IPS-18c (cell line): Measurements from ENCODE around the gene BAIAP2.

Experiments used
- H3K4me3 ChIP-seq: 2 replicates; pipeline ENCODE4 v1.7.0; 2013; ENCODE audit warnings: low read depth, mild to moderate bottlenecking, low read length, moderate library complexity; ENCODE audit not compliant: insufficient read depth
- H3K9me3 ChIP-seq: one replicate; pipeline ENCODE4 v1.6.1; 2013; ENCODE audit warnings: mild to moderate bottlenecking, low read length, moderate library complexity; ENCODE audit not compliant: control insufficient read depth, insufficient read depth

The BAIAP2 gene

DNA sequence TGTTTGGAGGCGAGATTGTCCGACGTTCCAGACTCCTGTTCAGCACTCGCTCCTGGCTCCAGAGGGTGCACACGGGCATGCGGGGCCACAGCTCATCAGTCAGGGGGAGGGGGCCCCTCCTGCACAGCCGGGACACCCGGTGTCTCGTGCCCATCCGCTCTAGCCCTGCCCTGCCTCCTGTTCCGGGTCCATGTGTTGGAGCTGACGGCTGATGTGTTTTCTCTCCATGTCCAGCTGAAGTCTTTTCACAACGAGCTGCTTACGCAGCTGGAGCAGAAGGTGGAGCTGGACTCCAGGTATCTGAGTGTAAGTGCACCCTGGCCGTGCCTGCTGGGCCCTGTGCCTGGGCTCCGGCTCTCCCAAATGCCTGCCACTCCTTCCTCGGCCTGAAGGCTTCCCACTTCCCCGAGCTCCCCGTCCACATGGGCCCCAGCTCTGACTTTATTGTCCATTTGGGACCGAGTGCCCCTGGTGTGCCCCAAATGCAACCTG is 50.5 kb downstream of the BAIAP2 start:
- no peaks in the 10 kb centered on the region for H3K9me3 ChIP-seq

DNA sequence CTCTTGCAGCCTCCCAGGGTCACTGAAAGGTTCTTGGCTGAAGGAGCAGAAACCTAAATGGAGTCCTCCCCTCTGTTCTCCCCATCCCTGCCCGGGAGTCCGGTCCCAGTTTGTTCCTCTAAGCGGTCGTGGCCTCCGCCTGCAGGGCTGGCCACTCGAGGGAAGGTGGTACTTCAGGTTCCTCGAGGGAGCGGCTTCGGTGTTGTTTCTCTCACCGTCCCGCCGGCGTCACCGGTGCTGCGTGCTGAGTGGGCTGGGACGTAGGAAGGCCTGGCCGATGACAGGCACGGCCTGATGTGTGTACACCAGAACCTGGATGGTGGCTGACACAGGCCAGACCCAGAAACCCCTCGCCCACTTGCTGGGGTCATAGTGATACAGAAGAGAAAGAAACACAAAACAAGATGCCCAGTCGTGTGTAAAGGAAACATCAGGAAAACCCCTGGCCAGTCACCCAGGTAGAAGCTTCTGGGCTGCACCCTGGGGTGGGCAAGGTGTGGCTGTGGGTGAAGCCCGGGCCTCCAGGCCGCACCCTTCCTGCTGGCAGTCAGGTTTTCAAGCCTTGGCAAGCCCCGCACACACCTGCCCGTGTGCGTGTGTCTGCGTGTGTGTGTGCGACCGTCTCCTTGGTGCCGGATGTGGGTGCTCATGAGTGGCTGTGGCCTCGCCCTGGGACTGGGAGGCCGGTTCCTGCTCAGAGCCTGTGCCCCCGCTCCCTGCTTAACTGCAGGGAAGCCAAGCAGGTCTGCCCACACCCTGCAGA is 52.0 kb downstream of the BAIAP2 start:
- Histone ChIP-seq H3K4me3 (no peak overlapping the region), H3K9me3 (no peaks in the 10 kb centered on the region)

More for the DNA sequence above, 50.5 kb downstream of the BAIAP2 start:
- H3K4me3 ChIP-seq: no peak overlapping the region

DNA sequence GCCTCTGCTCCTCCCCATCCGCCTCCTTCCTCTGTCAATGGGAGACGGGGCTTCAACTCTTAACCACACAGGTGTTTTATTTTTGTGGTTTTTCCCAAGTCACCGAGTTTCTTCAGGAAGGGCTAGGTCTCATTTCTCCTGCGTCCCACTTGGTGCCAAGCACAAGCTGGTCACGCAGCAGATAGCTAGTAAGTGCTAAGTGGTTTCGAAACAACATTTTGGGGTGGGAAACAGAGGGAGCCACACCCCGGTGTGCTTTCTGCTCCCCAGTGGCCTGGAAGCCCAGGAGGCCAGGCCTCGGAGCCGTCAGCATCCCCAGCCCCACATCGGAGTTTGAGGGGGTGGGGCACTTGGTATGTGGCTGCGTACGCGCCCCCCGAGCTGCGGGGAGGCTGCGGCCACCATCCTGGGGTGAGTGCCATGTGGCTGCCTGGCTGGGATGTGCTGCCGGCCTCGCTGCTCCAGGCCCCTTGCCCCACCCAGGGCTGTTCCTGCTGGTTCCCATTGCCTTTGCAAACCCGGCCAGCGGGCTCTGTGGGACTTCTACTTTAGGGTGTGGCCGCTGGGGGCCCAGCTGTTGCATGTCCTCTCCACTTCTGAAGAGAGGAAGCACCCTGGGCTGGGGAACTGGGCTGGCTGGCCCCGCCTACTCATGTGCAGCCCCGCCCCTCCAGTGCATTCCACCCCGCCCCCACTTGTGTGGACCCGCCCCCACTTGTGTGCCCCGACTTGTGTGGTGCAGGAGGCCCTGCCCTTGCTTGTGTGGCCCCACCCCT is 55.6 kb downstream of the BAIAP2 start:
- Histone ChIP-seq H3K4me3 (no peak overlapping the region), H3K9me3 (no peaks in the 10 kb centered on the region)

DNA sequence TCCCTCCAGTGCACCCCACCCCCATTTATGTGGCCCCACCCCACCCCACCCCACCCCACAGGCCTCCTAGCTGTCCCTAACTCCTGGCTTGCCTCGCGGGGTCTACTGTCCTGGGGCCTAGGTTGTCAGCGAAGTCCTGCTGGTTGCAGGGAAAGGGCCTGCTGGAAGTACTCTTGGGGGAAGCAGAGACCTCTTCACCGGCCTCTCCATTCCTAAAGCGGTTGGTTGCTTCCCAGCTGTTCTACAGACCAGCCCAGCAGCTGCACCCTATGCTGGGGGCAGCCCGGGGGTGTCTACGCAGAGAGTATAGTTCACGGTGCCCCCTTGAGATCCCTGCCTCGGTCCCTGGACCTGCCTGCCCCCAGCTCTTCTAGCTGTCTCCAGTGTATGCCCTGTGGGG is 56.2 kb downstream of the BAIAP2 start:
- Histone ChIP-seq H3K4me3 (no peak overlapping the region), H3K9me3 (no peaks in the 10 kb centered on the region)

DNA sequence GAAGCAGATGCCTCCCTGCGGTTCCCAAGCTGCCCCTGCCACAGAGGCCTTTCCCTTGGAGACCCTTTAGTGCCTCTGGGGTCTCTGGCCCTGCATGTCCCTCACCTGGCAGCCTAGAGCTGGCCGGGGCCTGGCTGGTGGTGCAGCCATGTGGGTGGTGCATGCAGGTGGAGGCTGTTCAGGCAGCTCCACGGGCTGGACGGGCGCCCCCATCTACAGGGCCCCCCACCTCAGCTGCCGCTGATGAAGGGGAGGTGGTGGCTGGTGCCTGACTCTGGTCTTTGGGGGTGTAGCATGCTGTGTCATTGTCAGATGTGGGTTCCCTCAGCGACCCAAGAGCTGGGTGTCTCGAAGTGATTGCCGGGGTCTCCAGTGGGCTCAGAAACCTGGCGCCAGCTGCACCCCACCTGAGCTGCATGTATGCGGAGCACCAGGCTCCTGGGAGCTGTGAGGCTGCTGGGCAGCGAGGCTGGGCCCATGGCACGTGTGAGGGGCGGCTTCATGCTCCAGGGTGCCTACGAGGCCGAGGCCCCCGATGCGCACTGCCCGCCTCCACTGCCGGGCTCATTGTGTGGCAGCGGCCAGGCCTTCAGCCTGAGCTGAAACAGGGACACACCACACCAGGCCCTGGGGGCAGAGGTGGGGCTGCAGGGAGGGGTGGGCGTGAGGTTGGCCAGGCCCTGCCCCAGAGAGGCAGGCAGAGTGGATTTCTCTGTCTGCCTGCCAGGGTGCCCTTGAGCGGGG is 57.0 kb downstream of the BAIAP2 start:
- no peak overlapping the region for H3K4me3 ChIP-seq
- no peaks in the 10 kb centered on the region for H3K9me3 ChIP-seq

DNA sequence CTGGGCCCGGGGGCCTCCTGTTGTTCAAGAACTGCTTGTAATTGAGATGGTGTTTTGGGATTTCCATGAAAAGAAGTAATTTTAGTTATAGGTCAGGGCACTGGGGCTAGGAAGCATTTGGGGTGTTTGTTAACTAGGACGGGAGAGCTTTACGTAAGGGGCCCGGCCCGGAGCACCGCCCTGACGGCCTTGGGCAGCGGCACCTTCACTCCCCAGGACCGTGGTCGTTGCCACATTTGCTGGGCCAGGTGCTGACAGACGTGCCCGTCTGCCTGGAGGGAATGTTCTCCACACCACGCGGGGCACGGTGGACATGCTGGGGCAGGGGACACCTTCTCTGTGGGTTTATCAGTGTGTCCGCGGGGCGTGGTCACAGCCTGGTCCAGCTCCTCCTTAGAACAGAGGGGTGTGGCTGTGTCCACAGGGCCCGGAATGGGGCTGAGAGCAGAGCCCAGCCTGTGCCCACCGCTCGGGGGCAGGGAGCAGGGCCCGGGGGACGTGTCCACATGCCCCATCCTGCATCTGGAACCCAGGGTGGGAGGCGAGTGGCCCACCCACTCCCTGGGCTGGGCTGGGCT is 57.7 kb downstream of the BAIAP2 start:
- Histone ChIP-seq H3K4me3 (no peak overlapping the region), H3K9me3 (no peaks in the 10 kb centered on the region)

DNA sequence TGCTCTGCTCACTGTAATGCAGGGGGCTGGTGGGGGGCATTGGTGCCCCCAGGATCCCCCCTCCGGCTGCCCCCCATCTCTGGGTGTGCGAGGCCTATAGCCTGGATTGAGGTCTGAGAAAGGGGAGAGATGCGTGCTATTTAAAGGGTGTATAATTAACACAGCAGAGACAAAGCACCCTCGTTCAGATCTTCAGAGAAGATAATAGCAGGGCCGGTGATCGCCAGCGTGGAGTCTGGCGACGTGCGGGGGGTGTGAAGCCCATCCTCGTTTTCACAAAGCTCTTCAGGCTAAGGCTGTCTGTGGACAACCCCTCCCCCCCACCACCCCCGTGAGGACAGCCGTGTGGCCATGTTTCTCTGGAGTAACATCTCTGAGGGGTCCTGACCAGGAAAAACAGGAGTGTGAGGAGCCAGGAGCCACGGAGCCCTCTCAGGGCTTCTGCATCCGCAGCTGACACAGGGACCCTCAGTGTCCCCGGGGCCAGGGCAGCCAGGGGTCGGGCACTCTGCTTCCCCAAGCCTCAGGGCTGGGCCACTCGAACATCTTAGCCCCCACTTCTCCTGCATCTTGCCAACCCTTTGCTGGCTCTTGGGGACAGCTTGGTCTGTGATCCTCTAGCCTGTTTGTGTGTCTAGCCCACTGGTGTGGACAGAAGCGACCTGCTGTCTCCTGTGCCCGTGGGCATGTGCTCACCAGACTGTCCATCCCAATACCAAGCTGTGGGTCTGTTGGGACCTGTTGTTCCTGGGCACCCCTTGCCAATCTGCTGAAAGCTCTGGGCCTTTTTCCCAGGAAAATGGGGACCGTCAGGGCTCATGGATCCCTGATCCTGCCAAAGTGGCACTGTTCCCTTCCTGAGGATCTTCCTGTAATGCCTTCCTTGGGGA is 58.9 kb downstream of the BAIAP2 start:
- no peak overlapping the region for H3K4me3 ChIP-seq
- H3K9me3 ChIP-seq: no peaks in the 10 kb centered on the region

DNA sequence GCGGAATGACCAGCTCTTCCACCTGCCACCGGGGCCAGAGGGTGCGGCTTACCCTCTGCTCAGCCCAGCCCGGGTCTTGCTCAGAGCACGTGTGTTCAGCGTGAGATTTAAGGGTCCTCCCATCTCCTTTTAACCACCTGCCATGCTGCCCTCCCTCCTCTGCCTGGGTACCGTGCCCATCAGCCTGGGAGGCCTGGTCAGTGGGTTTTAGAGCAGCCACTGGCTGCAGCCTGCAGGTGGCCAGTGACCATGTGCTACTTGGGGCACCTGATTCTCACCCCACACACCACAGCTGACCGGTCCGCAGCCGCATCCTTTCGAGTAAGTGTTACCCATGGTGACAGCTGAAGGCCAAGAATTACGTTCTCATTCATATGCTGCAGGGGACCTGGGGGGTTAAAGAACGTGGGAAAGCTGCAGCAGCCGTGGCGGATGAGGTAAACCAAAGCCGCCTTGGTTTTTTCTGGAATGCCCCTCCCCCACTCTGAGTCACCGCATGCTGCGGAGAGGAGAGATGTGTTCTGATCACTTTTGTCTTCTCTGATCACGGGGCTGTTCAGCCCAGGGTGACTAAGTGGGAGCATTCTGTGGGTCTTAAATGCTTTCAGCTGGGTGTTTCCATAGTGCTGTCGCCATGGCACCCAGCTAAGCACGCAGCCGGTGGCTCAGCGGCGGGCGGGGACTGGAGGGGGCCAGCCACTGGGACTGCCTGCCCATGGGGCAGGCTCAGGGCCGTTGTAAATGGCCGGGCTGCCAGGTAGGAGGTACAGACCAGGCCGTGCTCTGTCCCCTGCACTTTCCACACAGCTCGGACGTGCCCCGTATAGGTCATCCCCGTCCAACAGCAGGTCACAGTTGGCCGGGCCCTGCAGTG is 59.8 kb downstream of the BAIAP2 start:
- Histone ChIP-seq H3K9me3 (no peaks in the 10 kb centered on the region), H3K4me3 (peak overlapping the region; percentile 3; the same call in 1 of the 2 replicates)

DNA sequence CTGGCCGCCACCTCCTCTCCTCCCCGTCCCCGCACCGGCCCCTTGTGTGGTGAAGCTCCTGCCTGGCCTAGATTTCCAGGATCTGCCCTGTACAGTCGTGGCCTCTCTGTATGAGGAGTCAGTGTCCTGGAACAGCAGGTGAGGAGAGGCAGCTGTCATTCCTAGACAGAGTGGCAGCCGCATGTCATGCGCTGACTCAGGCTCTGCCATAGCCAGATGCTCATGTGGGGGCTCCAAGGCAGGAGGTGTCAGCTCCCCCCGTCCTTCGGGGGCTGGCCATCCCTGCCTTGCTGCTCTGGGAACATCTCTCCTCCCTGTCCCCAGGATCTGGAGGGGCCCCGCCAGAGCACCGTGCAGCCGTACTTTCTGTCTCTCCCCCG is 60.4 kb downstream of the BAIAP2 start:
- H3K4me3 ChIP-seq: peak overlapping the region; percentile 3; the same call in 1 of the 2 replicates
- H3K9me3 ChIP-seq: no peaks in the 10 kb centered on the region

DNA sequence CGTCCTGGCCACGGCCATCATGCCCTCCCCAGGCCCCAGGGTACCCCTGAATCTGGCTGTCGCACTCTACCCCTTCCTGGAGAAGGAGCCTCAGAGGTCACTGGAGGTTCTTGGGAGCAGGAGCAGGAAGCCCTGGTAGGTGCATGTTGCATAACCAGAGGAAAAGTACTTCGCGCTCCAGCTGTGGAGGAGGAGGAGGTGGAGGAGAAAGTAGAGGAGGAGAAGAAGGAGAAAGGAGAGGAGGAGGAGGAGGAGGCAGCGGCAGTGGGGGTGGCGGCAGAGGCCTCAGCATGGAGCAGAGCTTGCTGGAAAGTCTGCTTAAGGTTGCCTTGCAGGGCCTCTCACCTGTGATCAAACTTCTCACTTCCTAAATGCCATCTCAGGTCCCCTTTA is 61.8 kb downstream of the BAIAP2 start:
- H3K9me3 ChIP-seq: no peaks in the 10 kb centered on the region
- H3K4me3 ChIP-seq: no peak overlapping the region; the same call in 1 of the 2 replicates

DNA sequence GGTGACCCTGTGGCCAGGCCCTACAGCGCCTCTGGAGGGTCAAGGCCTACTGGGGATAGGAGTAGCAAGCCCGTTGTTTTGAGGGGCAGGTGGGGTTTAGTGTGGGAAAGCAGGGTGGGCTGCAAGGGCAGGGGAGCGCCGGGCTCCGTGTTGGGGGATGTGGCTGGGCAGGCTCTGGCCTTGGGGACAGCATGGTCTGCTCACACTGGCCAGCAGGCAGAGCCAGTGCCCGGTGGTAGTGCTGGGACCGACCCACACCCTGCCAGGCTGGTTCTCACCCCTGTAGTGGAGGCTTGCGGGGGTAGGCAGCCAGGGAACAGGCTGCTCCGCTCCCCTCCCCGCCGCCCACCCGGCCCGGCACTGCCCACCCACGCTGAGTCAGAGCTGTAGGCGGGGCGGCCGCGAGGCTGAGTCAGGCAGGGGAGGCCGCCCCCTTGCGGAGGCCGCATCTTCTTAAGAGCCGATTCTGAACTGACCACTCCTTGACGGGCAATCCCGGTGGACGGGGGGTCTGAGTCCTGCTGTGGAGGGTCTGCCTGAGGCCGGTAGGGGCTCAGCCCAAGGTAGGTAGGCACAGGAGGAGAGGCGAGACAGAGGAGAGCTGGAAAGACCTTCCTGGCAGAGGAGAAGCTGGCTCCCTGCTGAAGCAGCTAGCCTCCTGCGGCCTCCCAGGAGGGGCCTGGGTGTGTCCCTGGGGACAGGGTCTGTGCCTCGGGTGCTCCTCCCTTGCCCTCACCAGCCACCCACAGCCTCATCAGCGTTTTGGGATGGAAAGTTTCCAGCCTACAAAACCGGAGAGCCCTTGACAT is 62.4 kb downstream of the BAIAP2 start:
- Histone ChIP-seq H3K4me3 (no peak overlapping the region; the same call in 1 of the 2 replicates), H3K9me3 (no peaks in the 10 kb centered on the region)

DNA sequence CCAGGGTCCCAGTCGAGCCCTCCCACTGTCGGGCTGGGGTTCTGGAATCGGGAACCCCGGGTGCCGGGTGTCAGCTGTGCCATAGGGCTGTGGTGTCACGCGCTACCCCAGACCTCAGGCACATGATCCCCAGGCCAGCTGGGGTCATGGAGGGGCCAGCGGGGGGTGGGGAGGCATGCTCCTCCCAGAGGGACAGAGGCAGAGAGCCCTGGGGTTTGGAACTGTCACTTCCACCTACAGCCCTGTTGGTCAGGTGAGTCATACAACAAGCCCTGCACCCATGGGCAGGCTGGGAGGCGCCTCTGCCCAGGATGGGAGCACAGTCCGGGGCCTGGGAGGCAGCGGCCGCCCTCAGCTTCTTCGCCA is 63.0 kb downstream of the BAIAP2 start:
- Histone ChIP-seq H3K9me3 (no peaks in the 10 kb centered on the region), H3K4me3 (no peak overlapping the region)

DNA sequence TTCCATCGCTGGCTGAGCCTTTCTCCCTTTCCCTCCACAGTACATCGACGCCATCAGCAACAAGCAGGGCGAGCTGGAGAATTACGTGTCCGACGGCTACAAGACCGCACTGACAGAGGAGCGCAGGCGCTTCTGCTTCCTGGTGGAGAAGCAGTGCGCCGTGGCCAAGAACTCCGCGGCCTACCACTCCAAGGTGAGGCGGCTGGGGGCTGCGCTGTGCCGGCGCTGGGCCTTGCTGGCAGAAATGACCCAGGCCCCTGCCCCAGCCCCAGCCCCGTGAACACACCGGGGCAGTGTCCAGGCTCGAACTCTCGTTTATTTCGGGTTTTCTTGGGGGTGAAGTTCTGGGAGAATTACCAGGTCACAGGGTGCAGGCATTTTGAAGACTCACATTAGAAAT is 64.9 kb downstream of the BAIAP2 start:
- Histone ChIP-seq H3K9me3 (no peaks in the 10 kb centered on the region), H3K4me3 (no peak overlapping the region)

DNA sequence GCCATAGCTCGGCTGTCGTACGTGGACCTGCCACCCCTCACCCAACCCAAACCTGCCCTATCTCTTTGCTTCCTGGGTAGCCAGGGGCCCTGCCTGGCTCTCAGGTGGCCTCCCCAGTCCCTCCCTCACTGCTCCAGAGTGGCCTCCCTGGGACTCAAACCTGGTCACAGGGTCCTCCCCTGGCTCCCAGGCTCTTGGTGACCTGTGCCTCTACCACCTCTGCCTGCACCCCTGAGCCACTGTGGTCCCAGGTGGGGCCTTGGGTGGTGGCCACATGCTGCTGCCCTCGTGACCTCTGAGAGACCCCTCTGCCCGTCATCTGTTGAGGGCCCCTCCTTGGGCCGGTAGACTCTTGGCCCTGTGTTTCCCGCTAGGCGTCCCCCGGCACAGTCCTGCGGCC is 65.7 kb downstream of the BAIAP2 start:
- Histone ChIP-seq H3K9me3 (no peaks in the 10 kb centered on the region), H3K4me3 (no peak overlapping the region)
